ENCODE measurements around the gene RET.

RET gene

GRCh38 chr10:43038783-43039623, 37.9 kb upstream of the RET start:
- no peak; the same call in 2 of the 3 replicates for ATAC-seq (ENCODE audit: low read depth)

GRCh38 chr10:43039624-43040481, 37.0 kb upstream of the RET start:
- TF ChIP-seq CTCF (IDR thresholded peaks at IDR 0.05; ENCODE audit: poor library complexity, severe bottlenecking): no peak
- ATAC-seq (ENCODE audit: low read depth) (no peak), DNase-seq (ENCODE audit: low spot score) (peak; percentile 41)
- H3K27me3 ChIP-seq (ENCODE audit: insufficient read depth, poor library complexity, severe bottlenecking): no peaks in the 10 kb centered on the region
- H3K4me3 ChIP-seq (ENCODE audit: severe bottlenecking): no peak overlapping the region
- no peaks in the 10 kb centered on the region for H3K36me3 ChIP-seq (ENCODE audit: low read depth)
- no peaks in the 10 kb centered on the region for H3K4me1 ChIP-seq (ENCODE audit: insufficient read depth, poor library complexity, severe bottlenecking)
- H3K9me3 ChIP-seq (ENCODE audit: severe bottlenecking): no peaks in the 10 kb centered on the region
- H3K27ac ChIP-seq (ENCODE audit: poor library complexity, severe bottlenecking): no peak overlapping the region

More at GRCh38 chr10:43038783-43039623, 37.9 kb upstream of the RET start:
- Histone ChIP-seq H3K9me3 (ENCODE audit: severe bottlenecking) (no peaks in the 10 kb centered on the region), H3K36me3 (ENCODE audit: low read depth) (no peaks in the 10 kb centered on the region), H3K4me1 (ENCODE audit: insufficient read depth, poor library complexity, severe bottlenecking) (no peaks in the 10 kb centered on the region), H3K27ac (ENCODE audit: poor library complexity, severe bottlenecking) (no peak overlapping the region), H3K4me3 (ENCODE audit: severe bottlenecking) (no peak overlapping the region), H3K27me3 (ENCODE audit: insufficient read depth, poor library complexity, severe bottlenecking) (no peaks in the 10 kb centered on the region)
- DNase-seq (ENCODE audit: low spot score): peak; percentile 22
- no peak for TF ChIP-seq CTCF (IDR thresholded peaks at IDR 0.05; ENCODE audit: poor library complexity, severe bottlenecking)

GRCh38 chr10:43040482-43041256, 36.2 kb upstream of the RET start:
- Histone ChIP-seq H3K9me3 (ENCODE audit: severe bottlenecking) (no peaks in the 10 kb centered on the region), H3K4me3 (ENCODE audit: severe bottlenecking) (no peak overlapping the region), H3K4me1 (ENCODE audit: insufficient read depth, poor library complexity, severe bottlenecking) (no peaks in the 10 kb centered on the region), H3K36me3 (ENCODE audit: low read depth) (no peaks in the 10 kb centered on the region), H3K27me3 (ENCODE audit: insufficient read depth, poor library complexity, severe bottlenecking) (no peaks in the 10 kb centered on the region), H3K27ac (ENCODE audit: poor library complexity, severe bottlenecking) (no peak overlapping the region)
- DNase-seq (ENCODE audit: low spot score) (peak; percentile 43), ATAC-seq (ENCODE audit: low read depth) (no peak)
- no peak for TF ChIP-seq CTCF (IDR thresholded peaks at IDR 0.05; ENCODE audit: poor library complexity, severe bottlenecking)

GRCh38 chr10:43041422-43042342, 35.2 kb upstream of the RET start:
- ATAC-seq (ENCODE audit: low read depth) (no peak), DNase-seq (ENCODE audit: low spot score) (peak; percentile 25)
- Histone ChIP-seq H3K9me3 (ENCODE audit: severe bottlenecking) (no peaks in the 10 kb centered on the region), H3K4me1 (ENCODE audit: insufficient read depth, poor library complexity, severe bottlenecking) (no peaks in the 10 kb centered on the region), H3K27ac (ENCODE audit: poor library complexity, severe bottlenecking) (no peak overlapping the region), H3K27me3 (ENCODE audit: insufficient read depth, poor library complexity, severe bottlenecking) (no peaks in the 10 kb centered on the region), H3K4me3 (ENCODE audit: severe bottlenecking) (no peak overlapping the region), H3K36me3 (ENCODE audit: low read depth) (no peaks in the 10 kb centered on the region)
- TF ChIP-seq CTCF (IDR thresholded peaks at IDR 0.05; ENCODE audit: poor library complexity, severe bottlenecking): no peak

All from RWPE2 (cell line).